ENCODE results near the gene SELPLG.

DNA sequence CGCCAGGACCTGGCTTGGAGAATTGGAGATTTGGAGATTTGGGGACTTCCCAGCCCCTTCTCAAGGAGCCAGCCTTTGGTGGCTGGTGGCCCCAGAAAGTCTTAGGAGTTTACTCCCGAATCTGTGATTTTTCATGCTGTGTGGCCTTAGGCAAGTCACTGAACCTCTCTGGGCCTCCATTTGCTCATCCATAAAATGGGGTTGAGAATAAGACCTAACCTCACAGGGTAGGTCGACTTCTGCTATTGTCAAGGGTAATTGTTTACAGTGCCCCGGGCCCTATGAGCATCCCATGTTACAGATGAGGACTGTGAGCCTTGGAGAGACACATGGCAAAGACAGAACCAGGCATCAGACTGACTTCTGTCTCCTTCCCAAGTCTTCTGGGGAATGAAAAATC, 19.7 kb downstream of the SELPLG start:
- TF ChIP-seq, protein P1, sequence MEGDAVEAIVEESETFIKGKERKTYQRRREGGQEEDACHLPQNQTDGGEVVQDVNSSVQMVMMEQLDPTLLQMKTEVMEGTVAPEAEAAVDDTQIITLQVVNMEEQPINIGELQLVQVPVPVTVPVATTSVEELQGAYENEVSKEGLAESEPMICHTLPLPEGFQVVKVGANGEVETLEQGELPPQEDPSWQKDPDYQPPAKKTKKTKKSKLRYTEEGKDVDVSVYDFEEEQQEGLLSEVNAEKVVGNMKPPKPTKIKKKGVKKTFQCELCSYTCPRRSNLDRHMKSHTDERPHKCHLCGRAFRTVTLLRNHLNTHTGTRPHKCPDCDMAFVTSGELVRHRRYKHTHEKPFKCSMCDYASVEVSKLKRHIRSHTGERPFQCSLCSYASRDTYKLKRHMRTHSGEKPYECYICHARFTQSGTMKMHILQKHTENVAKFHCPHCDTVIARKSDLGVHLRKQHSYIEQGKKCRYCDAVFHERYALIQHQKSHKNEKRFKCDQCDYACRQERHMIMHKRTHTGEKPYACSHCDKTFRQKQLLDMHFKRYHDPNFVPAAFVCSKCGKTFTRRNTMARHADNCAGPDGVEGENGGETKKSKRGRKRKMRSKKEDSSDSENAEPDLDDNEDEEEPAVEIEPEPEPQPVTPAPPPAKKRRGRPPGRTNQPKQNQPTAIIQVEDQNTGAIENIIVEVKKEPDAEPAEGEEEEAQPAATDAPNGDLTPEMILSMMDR (conservative IDR thresholded peaks at IDR 0.05 in 1 of 2, IDR thresholded peaks at IDR 0.05 in 1 of 2; ENCODE audit: extremely low read depth in 1 of 2, insufficient read depth in 1 of 2, low read depth in 1 of 2, low read length in 2 of 2) = no peak
- no peak for TF ChIP-seq EZH2 (IDR thresholded peaks at IDR 0.05; ENCODE audit: borderline replicate concordance, low read length)

Data from mammary epithelial cell (primary cell).